Activated gamma-delta T cell treated with Interleukin-2 at 50 U/mL for 16 hours (primary cell): ENCODE data around the gene ARID4B.
A peak's percentile ranks its signal among the peaks of the same experiment; 100 is the strongest.
"Not testable (repeated sequence)": the region's sequence is repeated elsewhere in the genome, so short reads cannot be mapped to it uniquely, and the experiment has no call there.

Experiments
- DNase-seq: peaks from one replicate; pipeline ENCODE4 v3.0.0-alpha.2; 2020

The ARID4B gene

GRCh38 chr1:235329139-235329902 is 1.3 kb upstream of the ARID4B start:
- DNase-seq, result peak; percentile 47

DNA sequence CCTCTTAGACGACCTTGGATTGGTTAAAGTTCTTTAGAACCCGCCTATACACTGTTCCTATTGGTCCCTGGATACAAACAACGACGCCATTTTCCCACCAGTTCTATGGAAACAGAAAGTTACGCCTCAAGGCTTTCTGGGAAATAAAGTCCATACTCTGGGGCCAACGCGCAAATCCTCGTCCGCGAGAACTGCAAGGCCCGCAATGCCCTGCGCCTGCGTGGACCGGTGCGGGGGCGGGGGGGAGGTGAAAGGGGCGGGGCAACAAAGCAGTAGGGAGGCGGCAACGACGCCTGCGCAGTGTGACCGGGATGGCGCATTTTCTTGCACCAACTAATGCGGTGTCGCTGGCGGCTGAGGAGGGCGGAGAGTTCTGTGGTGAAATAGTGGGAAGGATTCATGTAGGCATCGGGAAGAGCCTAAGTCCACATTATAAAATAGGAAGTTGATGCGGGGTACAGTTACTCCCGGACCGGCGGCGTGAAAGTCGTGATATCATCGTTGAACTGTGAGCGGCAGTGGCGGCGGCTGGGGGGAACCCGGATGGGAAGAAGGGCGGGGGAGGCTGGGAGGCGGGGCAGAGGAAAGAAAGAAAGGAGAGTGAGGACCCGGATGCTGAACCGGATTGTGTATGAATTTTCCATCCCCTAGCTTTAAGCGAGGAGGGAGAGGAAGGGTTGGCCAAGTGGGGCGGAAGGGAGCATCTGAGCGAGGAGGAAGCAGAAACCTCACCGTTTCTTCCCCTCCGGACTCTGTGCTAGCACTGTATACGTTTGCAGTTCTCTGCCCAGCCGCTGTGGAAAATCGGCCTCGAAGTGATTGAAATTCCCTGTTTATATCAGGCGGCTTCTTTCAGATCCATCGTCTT is 526 bp upstream of the ARID4B start, which contains the start of gene GGPS1:
GGPS1 (plus strand) TSS at position 300 of the 868 bp plus-strand sequence. CDS start 6,695 bp downstream, outside the sequence.
- peak; percentile 98 for DNase-seq

- peak; percentile 57 for DNase-seq
Observed at GRCh38 chr1:235326719-235327558, 1.0 kb downstream of the ARID4B start.

DNA sequence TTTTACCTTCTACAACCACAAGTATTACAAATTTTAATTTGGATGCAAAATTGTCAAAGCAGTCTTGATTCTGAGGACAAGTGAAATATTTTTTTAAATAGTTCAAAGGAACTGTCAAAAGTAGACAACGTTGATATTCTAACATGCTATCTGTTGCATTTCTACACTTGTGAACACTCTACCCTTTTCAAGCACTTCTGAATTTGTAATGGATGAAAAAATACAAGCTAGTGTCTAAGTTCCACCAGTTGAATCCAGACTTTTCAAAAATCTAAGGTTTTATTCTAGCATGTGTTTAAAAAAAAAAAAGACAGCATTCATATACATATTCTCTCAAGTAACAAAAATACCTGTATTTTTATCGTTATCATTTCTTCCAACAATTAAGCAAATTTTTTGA is 2.1 kb downstream of the ARID4B start:
- DNase-seq, result no peak

GRCh38 chr1:235325139-235325538 is 2.8 kb downstream of the ARID4B start:
- no peak for DNase-seq

GRCh38 chr1:235324296-235324695 is 3.7 kb downstream of the ARID4B start:
- DNase-seq, result no peak

DNA sequence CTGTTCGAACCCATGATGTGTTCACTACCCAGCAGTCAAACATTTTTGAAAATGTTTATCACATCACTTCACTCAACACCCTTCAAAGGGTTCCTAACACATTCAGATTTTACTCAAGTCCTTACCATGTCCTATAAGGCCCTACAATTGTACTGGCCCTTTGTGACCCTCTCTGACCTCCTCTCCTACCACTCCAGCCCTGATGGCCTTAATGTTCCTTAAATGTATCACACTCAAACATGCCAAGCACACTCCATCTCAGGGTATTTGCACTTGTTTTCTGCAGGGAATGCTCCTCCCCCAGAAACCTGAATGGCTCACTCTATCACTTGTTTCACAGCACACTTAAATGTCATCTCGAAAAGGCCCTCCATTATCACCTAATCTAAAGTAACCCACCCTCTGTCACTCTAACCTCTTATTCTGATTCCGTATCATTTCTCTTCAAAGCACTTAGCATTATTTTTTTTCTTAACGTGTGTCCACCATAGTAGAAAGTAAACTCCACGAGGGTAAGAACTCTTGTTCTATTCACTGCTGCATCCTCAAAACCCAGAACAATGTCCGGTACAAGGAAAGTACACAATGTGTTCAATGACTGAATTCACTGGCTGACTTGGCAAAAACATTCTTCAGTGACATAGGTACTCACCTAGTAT is 7.3 kb downstream of the ARID4B start:
- DNase-seq, result no peak

- DNase-seq, result no peak
Observed at GRCh38 chr1:235319255-235319654, 8.7 kb downstream of the ARID4B start.

DNA sequence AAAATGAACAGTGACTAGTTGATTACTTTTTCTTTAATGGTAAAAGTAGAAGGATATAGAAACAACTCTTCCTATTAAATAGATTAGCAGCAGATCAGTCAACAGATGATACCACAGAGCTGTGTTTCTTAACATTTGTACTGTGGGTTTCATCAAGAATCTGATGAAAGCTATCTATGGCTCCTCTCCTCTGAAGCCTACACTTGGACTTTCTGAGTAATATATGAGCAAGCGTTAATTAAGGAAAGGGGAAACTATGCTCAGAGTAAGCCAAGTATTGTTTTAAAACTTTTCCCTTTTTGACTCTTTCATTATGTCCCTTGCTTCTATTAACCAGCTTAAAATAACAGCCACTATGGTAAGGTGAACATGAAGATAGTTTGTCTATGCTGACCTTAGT is 10.8 kb downstream of the ARID4B start:
- DNase-seq, result no peak

- DNase-seq, result no peak
Observed at GRCh38 chr1:235315735-235316134, 12.2 kb downstream of the ARID4B start.

GRCh38 chr1:235315173-235315572 is 12.8 kb downstream of the ARID4B start:
- DNase-seq, result no peak

DNA sequence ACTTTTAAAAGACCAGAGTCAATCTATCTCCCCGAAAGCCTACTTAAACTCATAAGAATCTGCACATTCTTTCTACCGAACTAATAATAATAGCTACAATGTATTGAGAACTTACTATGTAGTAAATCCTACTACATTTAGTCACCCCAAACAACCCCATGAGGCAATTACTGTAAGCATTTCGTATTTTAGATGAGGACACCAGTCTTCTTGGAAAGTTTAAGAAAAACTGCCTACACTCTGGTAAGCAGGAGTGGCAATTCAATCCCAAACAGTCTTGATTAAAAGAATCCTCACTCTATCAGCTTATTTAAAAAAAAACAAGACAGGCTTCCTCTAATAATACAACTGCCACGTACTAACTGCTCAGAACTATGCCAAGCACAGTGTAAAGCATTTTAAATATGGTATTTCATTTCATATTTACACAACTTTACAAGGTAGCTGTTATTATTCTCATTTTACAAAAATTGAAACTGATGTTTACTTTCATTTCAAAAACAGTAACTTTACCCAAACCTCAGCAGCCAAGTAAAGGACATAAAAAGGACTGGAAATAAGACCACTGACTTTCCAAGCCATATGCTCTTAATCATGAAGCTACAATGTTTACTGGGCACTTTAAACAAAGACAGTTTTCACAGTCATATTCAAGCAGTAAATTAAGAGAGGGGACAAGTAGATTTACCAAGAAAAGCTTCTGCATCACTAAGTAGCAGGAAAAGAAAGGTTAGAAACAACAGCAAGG is 13.9 kb downstream of the ARID4B start:
- no peak for DNase-seq

- DNase-seq, result no peak
Observed at GRCh38 chr1:235313262-235313661, 14.7 kb downstream of the ARID4B start.

GRCh38 chr1:235309206-235309605 is 18.8 kb downstream of the ARID4B start:
- DNase-seq, result not testable (repeated sequence)

- no peak for DNase-seq
Observed at GRCh38 chr1:235307158-235308124, 20.5 kb downstream of the ARID4B start.

GRCh38 chr1:235304549-235305451 is 23.2 kb downstream of the ARID4B start:
- no peak for DNase-seq

GRCh38 chr1:235302143-235302542 is 25.8 kb downstream of the ARID4B start:
- DNase-seq, result no peak

- no peak for DNase-seq
Observed at GRCh38 chr1:235299169-235299858, 28.7 kb downstream of the ARID4B start.

DNA sequence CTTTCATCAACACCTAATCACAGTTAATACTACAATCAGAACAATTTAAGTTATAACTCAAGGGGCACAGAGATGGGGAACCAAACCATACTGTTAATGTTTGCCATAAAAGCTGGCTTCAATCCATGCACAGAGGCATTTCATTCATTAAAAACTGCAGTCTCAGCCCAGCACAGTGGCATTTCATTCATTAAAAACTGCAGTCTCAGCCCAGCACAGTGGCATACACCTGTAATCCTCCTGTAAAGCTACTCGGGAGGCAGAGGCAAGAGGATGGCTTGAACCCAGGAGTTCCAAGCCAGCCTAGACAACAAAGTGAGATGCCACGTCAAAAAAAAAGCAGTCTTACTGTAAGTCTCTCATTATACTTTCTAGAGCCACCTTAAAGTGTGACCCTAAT is 29.2 kb downstream of the ARID4B start:
- DNase-seq, result no peak
